C4-2B (cell line): Measurements from ENCODE around the gene IGFBP4.
"Not testable (repeated sequence)": the region's sequence is repeated elsewhere in the genome, so short reads cannot be mapped to it uniquely, and the experiment has no call there.

Experiments used
- H3K27ac ChIP-seq: fragments of 450-650 bp; 2 replicates; pipeline ENCODE4 v1.5.1; 2017
- CTCF ChIP-seq: fragments of 450-650 bp; conservative IDR thresholded peaks from 2 replicates; pipeline ENCODE4 v1.5.1; 2017; ENCODE audit warnings: mild to moderate bottlenecking
- ZFX ChIP-seq: fragments of 450-650 bp; IDR thresholded peaks from 2 replicates; pipeline ENCODE4 v1.6.1; 2017

Gene IGFBP4

GRCh38 chr17:40443196-40443987, at the start of gene IGFBP4:
Gene IGFBP4, plus strand, starts transcription at chr17:40443450. Its CDS starts 286 bp downstream, at chr17:40443736.
- TF ChIP-seq ZFX (0 out of 2 replicates have a peak, but pooled peaks have one; percentile 20), CTCF (peak; percentile 78)
- H3K27ac ChIP-seq: no peak within 1 kb of the TSS; the same call in 1 of the 2 replicates

- H3K27ac ChIP-seq: no peak overlapping the region
- TF ChIP-seq ZFX (no peak), CTCF (peak; percentile 80)
Observed at GRCh38 chr17:40399185-40399584, 44.1 kb upstream of the IGFBP4 start.

DNA sequence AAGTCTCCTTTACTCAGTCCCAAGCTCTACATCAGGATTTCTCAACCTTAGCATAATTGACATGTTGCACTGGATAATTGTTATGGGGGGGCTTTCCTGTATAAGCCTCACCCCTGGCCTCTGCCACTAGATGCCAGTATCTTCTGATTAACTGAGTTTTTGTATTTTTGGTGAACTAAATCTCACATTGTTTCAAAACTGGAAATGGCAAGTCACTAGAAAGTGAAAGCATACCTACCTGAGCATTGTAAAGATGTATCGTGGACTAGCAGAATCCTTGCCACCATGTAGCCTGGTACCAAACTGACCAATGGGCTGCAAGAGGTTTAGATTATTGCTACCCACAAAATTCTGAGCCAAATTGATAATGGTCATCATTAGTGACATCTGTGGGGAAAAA, 40.6 kb upstream of the IGFBP4 start:
- no peak for TF ChIP-seq ZFX
- TF ChIP-seq CTCF: no peak
- H3K27ac ChIP-seq: no peak overlapping the region

- H3K27ac ChIP-seq: no peak overlapping the region
- TF ChIP-seq ZFX (no peak), CTCF (no peak)
Observed at GRCh38 chr17:40404003-40404402, 39.2 kb upstream of the IGFBP4 start.

DNA sequence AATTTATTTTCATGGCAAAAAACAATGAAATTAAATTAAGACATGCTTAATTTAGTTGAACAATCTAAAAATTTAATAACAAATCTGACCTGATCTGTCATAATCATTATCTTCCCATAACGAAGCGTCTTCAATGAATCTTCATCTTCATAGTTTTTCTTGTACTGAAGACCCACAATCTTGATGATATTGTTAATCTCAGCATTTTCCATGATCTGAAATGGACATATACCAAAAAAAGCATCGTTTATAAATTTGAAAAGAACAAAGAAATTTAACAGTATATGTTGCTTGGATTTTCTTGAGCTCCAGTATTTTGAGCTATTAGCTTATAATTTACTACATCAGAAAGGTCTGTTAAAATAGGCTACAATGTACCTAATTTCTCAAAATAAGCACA, 35.8 kb upstream of the IGFBP4 start:
- TF ChIP-seq CTCF (no peak), ZFX (no peak)
- H3K27ac ChIP-seq: no peak overlapping the region

- not testable (repeated sequence) for H3K27ac ChIP-seq
Observed at GRCh38 chr17:40409540-40409939, 33.7 kb upstream of the IGFBP4 start.

DNA sequence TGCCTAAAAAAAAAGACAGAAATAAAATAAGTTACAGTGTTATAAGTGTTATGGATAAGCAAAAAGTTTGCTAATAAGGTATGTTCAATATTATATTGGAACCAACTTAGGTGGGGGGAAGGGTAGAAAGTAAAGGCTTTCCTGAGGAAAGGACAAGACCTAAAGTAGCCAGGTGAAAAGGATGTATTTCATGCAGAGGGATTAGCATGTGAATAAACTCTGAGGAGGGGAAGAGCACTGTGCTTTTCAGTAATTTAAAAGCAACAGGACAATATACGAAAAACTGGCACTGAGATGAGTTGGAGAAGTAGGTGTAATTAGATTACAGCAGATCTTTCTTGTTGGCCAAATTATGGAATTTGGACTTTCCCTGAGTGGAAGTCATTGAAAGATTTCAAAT, 33.2 kb upstream of the IGFBP4 start:
- no peak for TF ChIP-seq ZFX
- no peak for TF ChIP-seq CTCF
- no peak overlapping the region for H3K27ac ChIP-seq

DNA sequence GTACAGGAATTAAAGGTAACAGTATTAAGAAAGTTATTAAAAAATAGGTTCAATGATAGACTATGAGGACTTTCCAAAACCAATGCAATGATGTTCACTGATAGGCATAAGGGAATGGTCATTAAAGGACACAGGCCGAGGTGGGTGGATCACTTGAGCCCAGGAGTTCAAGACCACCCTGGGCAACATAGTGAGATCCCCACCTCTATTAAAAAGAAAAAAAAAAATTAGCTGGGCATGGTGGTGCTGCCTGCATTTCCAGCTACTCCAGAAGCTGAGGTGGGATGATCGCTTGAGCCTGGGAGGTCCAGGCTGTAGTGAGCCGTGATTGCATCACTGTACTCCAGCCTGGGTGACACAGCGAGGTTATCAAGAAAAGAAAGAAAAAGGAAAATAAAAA, 31.4 kb upstream of the IGFBP4 start:
- H3K27ac ChIP-seq: no peak overlapping the region
- no peak for TF ChIP-seq CTCF
- no peak for TF ChIP-seq ZFX
